GM13977 (cell line): Measurements from ENCODE around the gene CEP85.
"Not testable (repeated sequence)": the region's sequence is repeated elsewhere in the genome, so short reads cannot be mapped to it uniquely, and the experiment has no call there.

ENCODE experiments used
- DNase-seq: peaks from one replicate; pipeline ENCODE4 v3.0.0; 2012; ENCODE audit warnings: low spot score
- CTCF ChIP-seq: IDR thresholded peaks from 2 replicates; pipeline ENCODE4 v1.5.1; 2012; ENCODE audit warnings: mild to moderate bottlenecking, control low read depth; ENCODE audit not compliant: insufficient read depth; ENCODE audit errors: extremely low read depth, missing control alignments
- in situ Hi-C: fragments of 300-500 bp; cut with MboI; formaldehyde crosslinking; loops from one replicate; pipeline ENCODE4 v1.12.0; 2022; ENCODE audit warnings: low sequenced_read_pairs, low pct_unique_long_range_greater_than_20kb, mixed read lengths, inconsistent platforms; ENCODE audit not compliant: unreplicated experiment

The CEP85 gene

GRCh38 chr1:26288311-26288941 lies 54.4 kb downstream of the CEP85 start:
- in situ Hi-C loops = loop anchor here (5.0 kb wide), 1 partner anchor 34 kb away; no protein-coding TSS in a partner anchor

DNA sequence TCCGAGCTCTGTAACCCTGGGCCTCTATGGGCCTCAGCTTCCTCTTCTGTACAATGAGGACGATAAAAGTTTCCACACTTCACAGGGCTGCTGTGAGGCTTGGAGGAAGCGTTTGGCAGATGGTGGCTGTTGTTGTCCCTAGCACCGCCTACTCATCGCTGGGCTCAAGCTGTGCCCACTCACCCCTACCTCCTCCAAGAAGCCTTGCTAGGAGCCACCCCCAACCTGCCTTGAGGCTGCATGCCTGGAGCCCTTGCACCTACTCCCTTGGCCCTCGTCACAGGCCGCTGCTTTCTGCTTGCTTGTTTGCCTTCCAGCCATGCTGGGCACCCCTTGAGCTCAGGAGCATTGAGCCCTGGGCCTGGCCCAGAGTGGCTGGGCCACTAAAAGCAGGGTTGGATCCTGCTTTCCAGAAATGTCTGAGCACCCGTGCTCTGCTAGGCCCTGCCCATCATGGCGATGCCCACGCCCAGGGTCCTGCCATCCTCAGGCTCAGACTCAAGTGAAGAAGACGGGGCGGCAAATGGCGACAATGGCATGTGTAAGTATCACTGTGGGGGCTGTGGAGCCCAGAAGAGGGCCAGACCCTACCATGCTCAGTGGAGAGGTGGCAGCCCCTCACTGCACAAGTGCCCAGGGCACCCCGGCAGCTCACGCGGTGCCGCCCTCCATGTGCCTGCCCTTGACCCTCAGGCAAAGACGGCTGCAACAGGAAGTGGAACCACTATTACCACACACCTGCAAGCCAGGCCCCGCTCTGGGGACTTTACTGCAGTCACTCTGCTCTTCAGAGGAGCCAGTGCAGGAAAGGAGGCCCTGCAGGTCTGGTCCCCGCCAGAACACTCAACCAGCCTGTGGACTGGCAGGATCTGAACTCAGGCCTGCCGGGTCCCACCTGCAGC lies 55.4 kb downstream of the CEP85 start:
- in situ Hi-C loops = loop anchor here (5.0 kb wide), 1 partner anchor 33 kb away; no protein-coding TSS in a partner anchor
- peak; percentile 84 for DNase-seq
- no peak for TF ChIP-seq CTCF

More at GRCh38 chr1:26288311-26288941, 54.4 kb downstream of the CEP85 start:
- peak; percentile 50 for DNase-seq
- TF ChIP-seq CTCF = peak; percentile 6

- in situ Hi-C loops = no loop called here
- DNase-seq = no peak
Measured at GRCh38 chr1:26290122-26290881, 56.3 kb downstream of the CEP85 start.

GRCh38 chr1:26290882-26291261 lies 56.9 kb downstream of the CEP85 start:
- no peak for TF ChIP-seq CTCF
- in situ Hi-C loops = no loop called here
- no peak for DNase-seq

More at GRCh38 chr1:26290122-26290881, 56.3 kb downstream of the CEP85 start:
- TF ChIP-seq CTCF = no peak

GRCh38 chr1:26291433-26291832 lies 57.4 kb downstream of the CEP85 start:
- in situ Hi-C loops = no loop called here
- DNase-seq = no peak
- no peak for TF ChIP-seq CTCF

- no peak for TF ChIP-seq CTCF
- DNase-seq = no peak
- in situ Hi-C loops = no loop called here
Measured at GRCh38 chr1:26291939-26292338, 57.9 kb downstream of the CEP85 start.

- DNase-seq, in situ Hi-C loops: not testable (repeated sequence)
Measured at GRCh38 chr1:26292735-26293134, 58.7 kb downstream of the CEP85 start.
